OCI-LY3 (cell line): ENCODE measurements around the gene SORBS1.

ENCODE experiments used
- H2AFZ ChIP-seq: fragments of 200-600, 300-600 bp; shearing (Covaris generic); 2 replicates; pipeline ENCODE4 v1.6.0; 2014; ENCODE audit warnings: antibody characterized with exemption, low read depth, low read length
- H3K27ac ChIP-seq: fragments of 200-600, 300-600 bp; sonication (generic); 2 replicates; pipeline ENCODE4 v1.5.1; 2014; ENCODE audit warnings: mild to moderate bottlenecking, low read length, moderate library complexity, mixed read lengths
- H3K27me3 ChIP-seq: fragments of 200-600, 300-600 bp; sonication (generic); 2 replicates; pipeline ENCODE4 v1.6.1; 2014; ENCODE audit warnings: low read depth, low read length, mixed read lengths
- H3K36me3 ChIP-seq: fragments of 200-600, 300-600 bp; sonication (generic); replicated peaks from 2 replicates; pipeline ENCODE3; 2014; ENCODE audit warnings: low read depth, low read length, mixed read lengths
- H3K4me1 ChIP-seq: fragments of 300-600, 200-600 bp; sonication (generic); 2 replicates; pipeline ENCODE4 v1.6.1; 2014; ENCODE audit warnings: low read length, mixed read lengths
- H3K4me2 ChIP-seq: fragments of 200-600, 300-600 bp; sonication (generic); 2 replicates; pipeline ENCODE4 v1.6.1; 2014; ENCODE audit warnings: low read length, mixed read lengths
- H3K4me3 ChIP-seq: fragments of 300-600, 200-600 bp; sonication (generic); 2 replicates; pipeline ENCODE4 v1.5.1; 2014; ENCODE audit warnings: antibody characterized with exemption, mild to moderate bottlenecking, low read length, moderate library complexity
- H3K79me2 ChIP-seq: fragments of 300-600, 200-600 bp; shearing (Covaris generic); 2 replicates; pipeline ENCODE4 v1.6.1; 2014; ENCODE audit warnings: mild to moderate bottlenecking, low read length, mixed read lengths
- H3K9ac ChIP-seq: fragments of 300-600, 200-600 bp; shearing (Covaris generic); 2 replicates; pipeline ENCODE4 v1.6.0; 2014; ENCODE audit warnings: mild to moderate bottlenecking, low read length, moderate library complexity
- H3K9me3 ChIP-seq: fragments of 200-600, 300-600 bp; shearing (Covaris generic); 2 replicates; pipeline ENCODE4 v1.6.1; 2014; ENCODE audit warnings: low read length, mixed read lengths; ENCODE audit not compliant: insufficient read depth
- H4K20me1 ChIP-seq: fragments of 200-600, 300-600 bp; sonication (generic); 2 replicates; pipeline ENCODE4 v1.6.1; 2016; ENCODE audit warnings: low read length, mixed read lengths; ENCODE audit not compliant: insufficient read depth
- CTCF ChIP-seq: fragments of 200-600, 300-600 bp; sonication (generic); IDR thresholded peaks from 2 replicates; pipeline ENCODE4 v1.5.1; 2014; ENCODE audit warnings: antibody characterized with exemption, low read length, low read depth
- EZH2phosphoT487 ChIP-seq: fragments of 200-600 bp; shearing (Covaris generic); IDR thresholded peaks from 2 replicates; pipeline ENCODE4 v1.6.1; 2018; ENCODE audit warnings: antibody characterized with exemption, mixed run types, low read depth

SORBS1 gene

GRCh38 chr10:95578619-95579018, 17.4 kb upstream of the SORBS1 start:
- H3K36me3 ChIP-seq = no peaks in the 10 kb centered on the region
- H2AFZ ChIP-seq = no peak overlapping the region

GRCh38 chr10:95574649-95575365, 13.6 kb upstream of the SORBS1 start:
- no peak for TF ChIP-seq CTCF
- no peak for TF ChIP-seq EZH2phosphoT487
- no peaks in the 10 kb centered on the region for H3K79me2 ChIP-seq
- peaks cover 20% of the 10 kb centered on the region for H3K27me3 ChIP-seq
- no peak overlapping the region for H2AFZ ChIP-seq
- no peaks in the 10 kb centered on the region for H3K9me3 ChIP-seq
- no peak overlapping the region for H3K27ac ChIP-seq
- H4K20me1 ChIP-seq = no peaks in the 10 kb centered on the region
- no peak overlapping the region for H3K4me3 ChIP-seq
- no peak overlapping the region for H3K9ac ChIP-seq
- no peaks in the 10 kb centered on the region for H3K36me3 ChIP-seq
- no peak overlapping the region for H3K4me2 ChIP-seq
- H3K4me1 ChIP-seq = no peaks in the 10 kb centered on the region

More at GRCh38 chr10:95578619-95579018, 17.4 kb upstream of the SORBS1 start:
- Histone ChIP-seq H3K27me3 (peaks cover 15% of the 10 kb centered on the region), H4K20me1 (no peaks in the 10 kb centered on the region), H3K27ac (no peak overlapping the region), H3K4me2 (no peak overlapping the region), H3K9ac (no peak overlapping the region), H3K9me3 (no peaks in the 10 kb centered on the region), H3K79me2 (no peaks in the 10 kb centered on the region), H3K4me1 (no peaks in the 10 kb centered on the region), H3K4me3 (no peak overlapping the region)
- TF ChIP-seq CTCF (no peak), EZH2phosphoT487 (no peak)

GRCh38 chr10:95573964-95574604, 12.9 kb upstream of the SORBS1 start:
- H2AFZ ChIP-seq = no peak overlapping the region
- H3K27ac ChIP-seq = no peak overlapping the region
- TF ChIP-seq CTCF (no peak), EZH2phosphoT487 (no peak)
- H3K4me3 ChIP-seq = no peak overlapping the region
- H3K79me2 ChIP-seq = no peaks in the 10 kb centered on the region
- H3K9me3 ChIP-seq = no peaks in the 10 kb centered on the region
- no peak overlapping the region for H3K9ac ChIP-seq
- H3K36me3 ChIP-seq = no peaks in the 10 kb centered on the region
- H4K20me1 ChIP-seq = no peaks in the 10 kb centered on the region
- no peaks in the 10 kb centered on the region for H3K4me1 ChIP-seq
- peaks cover 20% of the 10 kb centered on the region for H3K27me3 ChIP-seq
- H3K4me2 ChIP-seq = no peak overlapping the region

GRCh38 chr10:95573527-95573926, 12.4 kb upstream of the SORBS1 start:
- TF ChIP-seq EZH2phosphoT487 = no peak
- TF ChIP-seq CTCF = no peak
- Histone ChIP-seq H2AFZ (no peak overlapping the region), H3K27me3 (peaks cover 20% of the 10 kb centered on the region), H4K20me1 (no peaks in the 10 kb centered on the region), H3K36me3 (no peaks in the 10 kb centered on the region), H3K4me2 (no peak overlapping the region), H3K79me2 (no peaks in the 10 kb centered on the region), H3K4me1 (no peaks in the 10 kb centered on the region), H3K9ac (no peak overlapping the region), H3K4me3 (no peak overlapping the region), H3K27ac (no peak overlapping the region), H3K9me3 (no peaks in the 10 kb centered on the region)
